ENCODE results near the gene NELFB. TPM values are rescaled to one million over a fixed set of nuclear protein-coding genes. Genes with fewer than 3 reads are reported as not detected.

The NELFB gene
- total RNA-seq, 1 donor from 2014 or later = 64.6 TPM

GRCh38 chr9:137299938-137300337 is 44.8 kb downstream of the NELFB start:
- intact Hi-C loops (cut with micrococcal nuclease) = loop anchor here (5.0 to 10.0 kb wide), 2 partner anchors 235 to 307 kb away; partner anchors contain the start of gene ARRDC1

- intact Hi-C loops (cut with micrococcal nuclease) = loop anchor here (5.0 kb wide), 1 partner anchor 307 kb away; the partner anchor contains the start of gene ARRDC1
Measured at GRCh38 chr9:137300567-137301080, 45.5 kb downstream of the NELFB start.

- intact Hi-C loops (cut with micrococcal nuclease) = loop anchor here (5.0 kb wide), 1 partner anchor 306 kb away; the partner anchor contains the start of gene ARRDC1
Measured at GRCh38 chr9:137301081-137301947, 46.2 kb downstream of the NELFB start.

GRCh38 chr9:137302118-137302448 is 47.0 kb downstream of the NELFB start, which contains the start of gene NRARP:
Gene NRARP, minus strand, starts transcription at chr9:137302271. Its CDS starts 343 bp downstream, at chr9:137301928.
- intact Hi-C loops (cut with micrococcal nuclease) = loop anchor here (1.0 to 5.0 kb wide), 4 partner anchors 8 to 305 kb away; partner anchors contain the start of genes ARRDC1, EXD3 and NOXA1

GRCh38 chr9:137302449-137303150 is 47.5 kb downstream of the NELFB start:
- intact Hi-C loops (cut with micrococcal nuclease) = loop anchor here (1.0 to 5.0 kb wide), 4 partner anchors 8 to 305 kb away; partner anchors contain the start of genes ARRDC1, EXD3 and NOXA1

GRCh38 chr9:137303151-137303892 is 48.2 kb downstream of the NELFB start:
- intact Hi-C loops (cut with micrococcal nuclease) = loop anchor here (2.0 to 5.0 kb wide), 2 partner anchors 23 to 304 kb away; partner anchors contain the start of gene ARRDC1

GRCh38 chr9:137303893-137304382 is 48.8 kb downstream of the NELFB start:
- intact Hi-C loops (cut with micrococcal nuclease) = loop anchor here (2.0 to 5.0 kb wide), 2 partner anchors 23 to 303 kb away; partner anchors contain the start of gene ARRDC1

- intact Hi-C loops (cut with micrococcal nuclease) = loop anchor here (5.0 kb wide), 1 partner anchor 303 kb away; the partner anchor contains the start of gene ARRDC1
Measured at GRCh38 chr9:137304383-137305059, 49.4 kb downstream of the NELFB start.

- intact Hi-C loops (cut with micrococcal nuclease) = no loop called here
Measured at GRCh38 chr9:137305060-137305797, 50.1 kb downstream of the NELFB start.

GRCh38 chr9:137305798-137306065 is 50.6 kb downstream of the NELFB start:
- intact Hi-C loops (cut with micrococcal nuclease) = no loop called here

GRCh38 chr9:137306066-137306849 is 51.1 kb downstream of the NELFB start:
- intact Hi-C loops (cut with micrococcal nuclease) = no loop called here

GRCh38 chr9:137306850-137307254 is 51.7 kb downstream of the NELFB start:
- intact Hi-C loops (cut with micrococcal nuclease) = no loop called here

- intact Hi-C loops (cut with micrococcal nuclease) = no loop called here
Measured at GRCh38 chr9:137307255-137308056, 52.3 kb downstream of the NELFB start.

- intact Hi-C loops (cut with micrococcal nuclease) = no loop called here
Measured at GRCh38 chr9:137308057-137308619, 53.0 kb downstream of the NELFB start.

- intact Hi-C loops (cut with micrococcal nuclease) = loop anchor here (2.0 kb wide), 1 partner anchor 17 kb away; no protein-coding TSS in a partner anchor
Measured at GRCh38 chr9:137309368-137310188, 54.5 kb downstream of the NELFB start.
